ENCODE data around the gene SLC43A1.
A peak's percentile ranks its signal among the peaks of the same experiment; 100 is the strongest.

The SLC43A1 gene

DNA sequence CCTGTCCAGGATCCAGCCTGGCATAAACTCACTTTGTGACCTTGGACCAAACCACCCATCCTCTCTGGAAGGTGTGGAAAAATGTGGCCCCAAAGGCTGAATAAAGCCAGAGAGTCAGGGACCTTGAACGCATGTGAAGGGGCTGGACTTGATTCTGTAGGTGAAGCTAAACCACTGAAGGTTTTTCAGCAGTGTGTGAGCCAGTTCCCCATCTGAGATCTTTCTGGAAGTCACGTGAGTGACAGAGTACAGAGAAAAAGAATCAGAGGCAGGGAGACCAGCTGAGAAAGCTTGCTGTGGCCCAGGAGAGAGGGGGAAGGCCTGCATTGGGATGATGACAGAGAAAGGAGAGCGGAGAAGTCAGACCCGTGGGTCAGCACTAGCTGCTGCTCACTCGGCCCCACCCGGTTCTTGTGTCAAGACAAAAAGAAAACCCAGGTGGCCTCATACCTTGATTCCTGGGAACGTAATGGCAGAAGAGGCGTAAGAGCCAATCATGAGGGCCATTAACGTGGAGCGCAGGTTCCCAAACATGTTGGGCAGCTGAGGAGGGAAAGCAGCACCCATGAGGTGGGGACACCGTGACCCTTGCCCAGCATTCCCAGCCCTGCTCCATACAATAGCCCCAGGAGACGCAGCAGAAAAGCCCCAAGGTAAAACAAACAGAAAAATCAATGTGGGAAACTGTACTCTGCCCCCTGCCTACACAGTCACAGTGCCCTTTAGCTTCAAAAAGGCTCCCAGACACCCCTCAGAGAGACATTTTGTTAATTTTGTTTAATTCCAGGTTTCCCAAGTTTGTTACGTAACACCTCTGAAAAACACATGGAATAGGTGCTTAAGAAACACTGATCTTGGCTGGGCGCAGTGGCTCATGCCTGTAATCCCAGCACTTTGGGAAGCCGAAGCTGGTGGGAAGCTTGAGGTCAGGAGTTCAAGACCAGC, 17.9 kb downstream of the SLC43A1 start:
- DNase-seq (ENCODE audit: low spot score), result no peak

DNA sequence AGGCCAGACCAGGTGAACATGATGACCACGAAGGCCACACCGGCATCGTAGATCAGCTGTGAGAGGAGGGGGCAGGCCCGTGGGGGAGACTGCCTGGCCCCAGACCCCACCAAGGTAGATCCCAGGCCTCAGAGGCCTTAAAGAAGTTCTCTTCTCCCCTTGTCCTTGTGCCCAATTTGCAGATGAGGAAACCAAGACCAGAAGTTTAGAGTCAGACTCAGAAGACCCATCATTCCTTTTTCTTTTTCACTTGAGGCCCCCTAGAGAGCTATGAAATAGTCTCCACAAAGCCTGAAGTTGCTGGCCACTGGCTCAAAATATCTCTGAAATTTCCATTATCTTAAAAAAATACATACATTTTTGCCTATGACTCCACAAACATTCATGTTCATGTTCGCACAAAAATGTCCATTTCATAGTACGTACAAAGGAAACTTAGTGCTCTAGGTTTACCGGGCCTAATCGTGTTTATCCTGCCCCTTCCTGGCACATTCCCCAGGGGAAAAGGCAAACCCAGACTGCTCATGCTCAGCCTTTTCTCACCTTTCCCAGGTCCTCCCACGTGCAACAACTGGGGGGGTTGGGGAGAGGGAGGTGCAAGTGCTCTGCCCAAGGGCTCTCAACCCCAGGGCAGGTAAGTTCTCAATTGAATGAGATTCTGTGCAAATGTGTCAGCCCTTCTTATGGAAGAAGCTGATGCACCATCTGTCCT, 19.2 kb downstream of the SLC43A1 start:
- DNase-seq (ENCODE audit: low spot score), result no peak

DNA sequence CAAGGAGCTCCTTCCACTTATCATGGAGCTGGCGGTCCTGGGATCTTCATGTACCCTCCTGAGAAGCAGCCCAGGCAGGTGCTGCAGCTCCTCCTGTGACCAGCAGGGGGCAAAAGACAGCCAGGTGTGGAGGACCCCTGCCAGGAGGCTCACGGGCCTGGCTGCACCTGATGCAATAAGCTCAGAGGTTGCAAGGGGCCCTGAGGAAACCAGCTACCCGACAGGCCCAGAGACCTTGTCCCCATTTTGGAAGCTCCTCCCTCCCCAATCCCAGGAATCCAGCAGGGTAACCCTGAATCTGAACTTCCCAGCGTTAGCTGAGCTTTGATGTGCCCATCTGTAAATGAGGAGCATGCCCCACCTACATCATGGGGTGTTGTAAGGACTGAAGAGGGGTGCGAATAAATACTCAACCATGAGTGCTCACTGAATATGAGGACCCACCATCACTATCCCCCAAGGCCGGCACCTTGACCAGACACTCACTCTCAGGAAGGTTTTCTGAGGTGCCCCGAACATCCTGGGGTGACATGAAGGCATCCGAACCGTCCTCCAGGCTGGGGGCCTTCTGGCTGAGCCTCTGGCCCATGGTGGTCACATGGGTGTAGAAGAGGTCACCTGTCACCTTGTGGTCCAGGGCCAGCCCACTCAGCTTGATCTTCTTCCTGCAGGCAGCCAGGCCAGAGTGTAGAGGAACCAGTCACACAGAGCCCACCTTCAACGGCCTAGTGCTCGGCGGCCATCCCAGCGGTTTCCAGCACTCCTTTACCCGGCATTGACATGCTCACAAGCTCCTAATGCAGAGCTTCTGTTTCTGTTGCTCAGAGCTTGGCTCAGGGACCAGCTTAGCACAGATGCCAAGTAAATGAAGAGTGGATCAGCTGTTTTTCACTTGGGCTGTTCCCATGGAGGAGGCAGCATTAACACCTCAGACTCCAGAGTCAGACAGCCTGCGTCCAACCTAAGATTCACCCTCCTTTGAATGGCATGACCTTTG, 21.7 kb downstream of the SLC43A1 start:
- peak; percentile 68 for DNase-seq (ENCODE audit: low spot score)

DNA sequence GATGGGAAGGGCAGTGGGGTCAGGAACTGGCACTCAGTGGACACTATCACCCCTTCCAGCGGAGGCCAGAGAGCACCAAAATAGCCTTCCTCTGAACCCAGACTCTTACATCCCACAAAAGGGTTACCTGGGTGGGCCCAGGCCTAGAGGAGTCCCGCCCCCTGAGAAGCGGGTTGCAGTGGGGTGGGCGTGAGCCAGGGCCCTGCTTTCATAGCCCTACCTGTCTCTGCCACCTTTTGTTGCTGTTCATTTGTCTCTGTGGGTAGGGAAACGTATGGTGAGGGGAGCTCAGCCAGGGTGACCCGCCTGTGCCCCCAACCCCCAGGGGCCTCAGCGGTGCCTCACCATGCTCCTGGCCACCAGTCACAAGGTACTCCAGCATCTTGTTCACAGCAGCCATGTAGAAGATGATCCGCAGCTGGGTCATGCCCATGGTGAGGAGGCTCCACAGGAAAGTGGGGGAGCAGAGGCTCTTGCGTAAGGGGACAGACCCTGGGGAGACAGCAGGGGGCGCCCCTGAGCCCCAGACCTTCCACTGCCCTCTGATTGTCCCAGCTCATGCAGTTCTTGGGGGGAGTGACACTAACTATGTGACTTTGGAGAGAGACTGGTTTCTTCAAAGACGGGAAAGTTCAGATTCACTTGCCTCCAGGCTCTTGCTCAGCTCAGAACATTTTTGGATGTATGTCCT, 24.0 kb downstream of the SLC43A1 start:
- no peak for DNase-seq (ENCODE audit: low spot score)

DNA sequence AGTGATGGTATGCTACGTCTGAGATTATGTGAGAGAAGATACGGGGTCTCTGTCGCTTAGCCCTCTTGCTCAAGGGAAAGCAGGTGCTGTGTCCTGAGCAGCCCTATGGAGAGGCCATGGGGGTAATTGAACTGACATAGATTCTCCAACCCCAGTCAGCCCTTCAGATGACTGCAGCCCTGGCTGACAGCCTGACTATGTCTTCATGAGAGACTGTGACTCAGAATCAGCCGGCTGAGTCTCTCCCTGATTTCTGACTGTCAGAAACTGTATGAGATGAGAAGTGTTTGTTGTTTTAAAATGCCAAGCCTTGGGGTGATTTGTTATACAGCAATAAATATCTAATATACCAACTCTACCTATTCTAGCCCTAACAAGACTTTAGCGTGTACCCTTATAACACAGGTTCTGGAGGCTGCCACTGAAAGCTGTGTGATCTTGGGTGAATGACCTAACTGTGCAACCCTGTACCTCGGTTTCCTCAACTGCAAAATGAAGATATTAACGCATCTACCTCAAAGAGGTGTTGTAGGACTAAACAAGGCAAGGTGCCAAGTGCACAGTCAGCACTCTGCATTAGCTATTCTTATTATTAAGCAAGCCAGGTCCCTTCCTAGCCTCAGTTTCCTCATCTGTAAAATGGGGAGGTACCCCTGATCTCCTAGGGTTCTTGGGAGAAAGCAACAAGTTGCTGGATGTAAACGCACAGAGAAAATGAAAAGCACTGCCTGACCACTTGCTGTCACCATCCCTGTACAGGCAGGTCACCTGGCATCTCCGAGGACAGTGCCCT, 24.9 kb downstream of the SLC43A1 start:
- DNase-seq (ENCODE audit: low spot score), result no peak

DNA sequence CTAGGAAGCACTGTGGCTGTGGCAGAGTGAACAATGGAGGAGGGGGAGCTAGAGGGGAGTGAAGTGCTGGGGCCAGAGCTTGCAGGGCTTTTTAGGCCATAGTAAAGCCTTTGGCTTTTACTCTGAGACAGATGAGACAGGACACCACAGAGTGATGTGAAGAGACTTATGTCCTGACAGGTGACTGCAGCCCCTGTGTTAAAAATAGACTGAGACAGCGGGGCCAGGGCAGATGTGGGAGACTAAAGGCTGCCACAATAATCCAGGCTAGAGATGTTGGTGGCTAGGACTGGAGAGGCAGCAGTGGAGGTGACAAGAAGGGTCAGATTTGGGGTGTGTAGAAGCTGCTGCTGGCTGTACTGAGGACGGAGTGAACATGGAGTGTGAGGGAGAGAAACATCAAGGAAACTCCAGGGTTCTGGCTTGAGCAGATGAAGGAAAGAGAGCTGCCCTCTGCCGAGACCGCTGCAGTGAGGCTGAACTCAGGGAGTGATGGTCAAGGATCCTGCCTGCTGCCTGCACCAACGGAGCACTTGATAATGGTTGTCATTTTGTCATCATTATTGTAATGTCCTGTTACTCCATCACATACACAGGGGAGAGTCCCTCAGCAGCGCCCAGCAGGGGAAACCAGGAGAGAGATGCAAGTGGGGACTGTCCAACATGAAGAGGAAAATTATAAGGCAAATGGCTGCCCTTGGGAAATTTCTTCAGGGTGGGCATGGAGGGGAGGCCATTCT, 27.4 kb downstream of the SLC43A1 start:
- no peak for DNase-seq (ENCODE audit: low spot score)

DNA sequence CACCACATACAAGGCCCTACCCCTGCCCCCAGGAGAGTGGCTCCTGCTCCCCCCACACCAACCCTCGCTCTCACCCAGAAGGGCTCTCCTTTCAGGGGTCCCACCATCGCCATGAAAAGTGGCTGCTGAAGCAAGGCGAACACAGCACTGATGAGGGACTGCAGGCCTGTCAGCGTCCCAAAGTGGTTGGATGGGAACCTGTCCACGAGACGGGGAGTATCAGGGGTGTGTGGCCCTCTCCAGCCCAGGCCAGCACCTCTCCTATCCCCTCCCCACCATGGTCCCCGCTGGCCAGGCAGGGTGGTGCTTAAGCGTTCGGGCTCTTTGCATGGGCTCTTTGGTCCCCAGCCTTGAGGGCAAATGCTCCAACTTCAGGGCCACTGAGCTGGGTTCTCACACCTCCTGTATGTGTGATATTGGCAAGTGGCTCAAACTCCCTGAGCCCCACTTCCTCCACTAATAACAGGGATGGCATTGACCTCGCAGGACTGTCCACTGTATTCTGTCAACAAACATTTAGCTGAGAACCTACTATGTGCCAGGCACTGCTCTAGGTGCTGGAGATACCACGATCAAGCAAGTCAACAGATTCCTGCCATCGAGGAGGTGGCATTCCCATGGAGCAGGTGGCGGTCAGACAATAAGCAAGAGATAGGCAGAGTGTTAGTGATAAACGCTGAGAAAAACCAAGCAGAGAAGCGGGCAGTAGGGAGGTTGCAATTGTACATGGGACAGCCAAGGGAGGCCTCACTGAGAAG, 28.3 kb downstream of the SLC43A1 start:
- DNase-seq (ENCODE audit: low spot score), result no peak

DNA sequence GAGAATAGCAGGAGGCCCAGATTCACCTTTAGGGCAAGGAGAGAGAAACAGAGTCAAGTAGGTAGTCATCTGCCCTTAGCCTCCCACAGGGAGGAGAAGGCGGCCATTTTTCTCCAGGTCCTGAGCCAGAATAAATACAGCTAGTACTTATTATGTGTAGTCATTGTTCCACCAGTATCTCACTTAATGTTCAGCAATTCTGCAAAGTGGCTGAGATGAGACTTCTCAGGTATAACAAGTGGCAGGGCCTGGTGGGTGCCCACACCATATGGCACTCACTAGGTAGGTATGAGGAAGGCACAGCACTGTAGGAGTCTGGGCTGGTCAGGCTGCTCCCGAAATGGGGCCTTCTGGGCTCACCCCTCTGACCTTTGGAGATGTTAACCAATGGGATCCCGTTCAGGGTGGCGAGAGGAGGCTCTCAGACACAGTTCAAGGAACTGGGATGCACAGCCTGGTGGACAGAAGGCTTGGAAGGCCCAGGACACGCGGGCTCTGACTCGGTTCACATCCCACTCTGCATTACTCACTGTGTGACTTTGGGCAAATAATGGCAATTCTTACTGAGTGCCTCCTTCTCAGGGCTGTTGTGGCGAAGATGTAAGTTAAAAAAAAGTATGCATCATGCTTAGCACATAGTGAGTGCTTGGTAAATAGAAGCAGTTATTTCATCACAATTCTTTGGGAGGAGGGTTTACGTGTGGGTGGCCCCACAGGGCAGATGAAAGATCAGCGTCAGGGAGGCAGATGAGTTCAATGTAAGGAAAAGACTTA, 30.1 kb downstream of the SLC43A1 start:
- DNase-seq (ENCODE audit: low spot score), result no peak

DNA sequence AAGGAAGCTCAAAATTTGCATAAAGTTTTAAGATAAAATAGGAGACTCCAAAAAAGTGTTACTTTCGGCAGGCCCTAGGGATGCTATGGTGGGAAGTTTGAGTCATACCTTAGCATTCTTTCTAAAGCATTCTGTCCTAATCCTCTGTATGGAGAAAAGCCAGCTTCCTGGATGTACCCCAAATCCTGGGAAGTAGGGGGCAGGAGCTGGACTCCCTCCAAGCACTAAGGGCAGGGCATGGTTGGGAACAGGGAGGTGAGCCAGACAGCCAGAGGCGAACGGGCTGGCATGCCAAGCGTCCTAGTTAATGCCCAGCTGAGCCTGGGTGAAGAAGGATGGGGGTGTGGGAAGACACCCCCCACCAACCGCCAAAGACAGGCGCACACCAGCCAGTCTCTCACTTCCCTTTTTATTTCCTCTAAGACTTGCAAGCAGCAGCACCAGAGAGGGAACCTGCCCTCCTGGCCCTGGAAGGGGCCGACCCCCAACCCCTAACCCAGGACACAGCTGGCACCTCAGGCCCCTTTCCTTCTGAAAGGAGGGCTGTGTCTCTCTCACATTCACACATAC, 31.3 kb downstream of the SLC43A1 start:
- DNase-seq (ENCODE audit: low spot score), result no peak

DNA sequence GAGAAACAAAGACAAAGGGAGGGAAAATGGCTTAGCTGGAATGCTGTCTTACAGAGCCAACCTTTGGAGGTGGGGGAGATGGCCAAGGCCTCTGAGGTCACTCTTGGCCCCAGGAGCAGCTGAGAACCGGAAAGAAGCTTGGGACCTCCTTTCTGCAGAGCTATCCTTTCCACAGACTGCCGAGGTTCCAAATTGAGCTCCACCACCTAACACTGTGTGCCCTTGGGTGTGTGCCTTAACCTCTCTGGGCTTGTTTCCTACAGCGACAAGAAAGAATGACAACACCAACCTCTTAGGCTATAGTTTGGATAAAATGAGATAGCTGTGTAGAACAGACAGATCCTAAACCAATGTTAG, 32.0 kb downstream of the SLC43A1 start:
- no peak for DNase-seq (ENCODE audit: low spot score)

DNA sequence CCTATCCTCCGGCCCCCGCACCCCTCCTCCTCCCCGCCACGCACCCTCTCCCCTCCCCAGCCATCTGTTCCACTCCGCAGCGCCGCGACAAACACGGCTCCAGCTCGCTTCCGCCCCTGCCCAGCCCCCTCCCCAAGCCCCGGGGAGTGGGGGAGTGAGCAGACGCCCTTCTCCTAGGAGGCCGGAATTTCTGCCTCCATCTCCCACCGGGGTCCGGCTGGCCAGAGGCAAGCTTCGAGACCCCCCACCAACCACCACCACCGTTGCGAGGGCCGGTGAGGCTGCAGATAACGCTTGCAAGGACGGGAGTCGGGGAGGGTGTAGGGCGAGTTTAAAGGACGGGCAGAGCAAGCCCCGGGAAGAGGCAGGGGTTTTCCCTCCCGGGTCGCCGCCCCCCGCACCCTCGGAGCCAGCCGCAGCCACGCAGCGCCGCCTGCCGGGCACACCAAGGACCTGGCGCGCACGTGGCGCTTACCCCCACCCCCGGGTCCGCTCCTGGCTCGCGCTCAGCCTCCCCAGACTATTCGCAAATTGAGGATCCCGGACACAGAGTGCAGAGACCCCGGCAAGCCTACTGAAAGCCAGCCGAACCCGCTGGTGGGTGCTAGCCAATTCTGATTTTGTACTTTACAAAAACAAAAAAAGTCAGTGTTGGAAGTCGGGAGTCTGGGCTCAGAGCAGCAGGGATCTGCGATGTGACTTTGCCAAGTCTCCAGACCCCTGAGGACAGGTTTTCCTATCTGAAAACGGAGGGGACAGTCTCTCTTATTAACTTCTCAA, 32.5 kb downstream of the SLC43A1 start:
- no peak for DNase-seq (ENCODE audit: low spot score)

DNA sequence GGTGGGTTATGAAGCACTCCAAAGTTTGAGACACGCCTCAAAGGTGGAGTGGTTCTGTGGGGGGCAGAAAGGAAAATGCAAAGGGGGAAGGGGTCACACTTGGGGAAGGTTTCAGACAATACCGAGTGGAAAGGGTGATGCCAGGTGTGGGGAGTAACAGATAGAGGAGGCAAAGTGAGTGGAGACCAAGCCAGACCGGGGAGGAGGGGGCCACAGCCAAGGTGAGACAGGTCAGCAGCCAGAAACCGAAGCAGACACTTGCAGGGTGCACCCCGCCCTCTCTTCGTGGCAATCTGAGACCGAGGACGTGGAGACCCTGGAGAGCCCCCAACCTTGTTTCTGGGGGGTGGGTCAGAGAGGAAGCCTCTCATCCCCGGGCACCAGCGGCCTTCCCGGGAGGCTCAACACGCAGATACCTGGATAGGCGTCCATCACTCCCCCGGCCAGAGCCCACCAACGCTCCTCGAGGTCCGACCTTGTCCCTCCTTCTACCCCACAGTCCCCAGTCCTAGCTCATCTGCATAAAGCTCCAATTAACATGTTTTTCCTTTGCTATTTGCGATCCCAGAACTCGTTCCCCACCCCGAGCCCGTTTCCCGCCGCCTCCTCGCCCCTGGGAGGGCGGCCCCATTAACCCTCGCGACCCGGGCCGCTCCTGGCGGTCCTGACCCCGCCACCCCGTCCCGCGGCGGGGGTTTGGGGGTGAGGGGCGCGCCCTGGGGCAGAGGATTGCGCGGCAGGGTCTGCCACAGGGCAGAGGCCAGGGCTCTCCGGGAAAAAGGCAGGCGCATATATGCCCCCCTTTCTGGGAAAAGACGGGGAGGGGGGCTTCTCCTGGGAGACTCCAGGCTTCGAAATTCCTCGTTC, 33.4 kb downstream of the SLC43A1 start:
- no peak for DNase-seq (ENCODE audit: low spot score)

DNA sequence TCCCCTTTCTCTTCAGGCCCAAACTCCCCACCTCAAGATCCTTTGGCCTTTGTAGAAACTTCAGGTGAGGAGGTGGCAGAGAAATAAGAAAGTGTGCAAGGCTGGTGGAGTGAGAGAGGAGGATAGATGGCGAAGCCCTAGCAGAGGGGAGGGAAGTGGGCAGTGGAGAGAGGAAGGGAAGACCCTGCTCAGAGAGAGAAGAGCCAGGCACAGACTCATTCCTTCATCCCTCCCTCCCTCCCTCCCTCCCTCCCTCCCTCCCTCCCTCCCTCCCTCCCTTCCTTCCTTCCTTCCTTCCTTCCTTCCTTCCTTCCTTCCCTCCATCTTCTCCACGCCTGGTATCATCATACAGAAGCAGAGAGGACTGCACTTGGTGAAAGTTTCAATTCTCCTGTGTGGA, 34.2 kb downstream of the SLC43A1 start:
- no peak for DNase-seq (ENCODE audit: low spot score)

DNA sequence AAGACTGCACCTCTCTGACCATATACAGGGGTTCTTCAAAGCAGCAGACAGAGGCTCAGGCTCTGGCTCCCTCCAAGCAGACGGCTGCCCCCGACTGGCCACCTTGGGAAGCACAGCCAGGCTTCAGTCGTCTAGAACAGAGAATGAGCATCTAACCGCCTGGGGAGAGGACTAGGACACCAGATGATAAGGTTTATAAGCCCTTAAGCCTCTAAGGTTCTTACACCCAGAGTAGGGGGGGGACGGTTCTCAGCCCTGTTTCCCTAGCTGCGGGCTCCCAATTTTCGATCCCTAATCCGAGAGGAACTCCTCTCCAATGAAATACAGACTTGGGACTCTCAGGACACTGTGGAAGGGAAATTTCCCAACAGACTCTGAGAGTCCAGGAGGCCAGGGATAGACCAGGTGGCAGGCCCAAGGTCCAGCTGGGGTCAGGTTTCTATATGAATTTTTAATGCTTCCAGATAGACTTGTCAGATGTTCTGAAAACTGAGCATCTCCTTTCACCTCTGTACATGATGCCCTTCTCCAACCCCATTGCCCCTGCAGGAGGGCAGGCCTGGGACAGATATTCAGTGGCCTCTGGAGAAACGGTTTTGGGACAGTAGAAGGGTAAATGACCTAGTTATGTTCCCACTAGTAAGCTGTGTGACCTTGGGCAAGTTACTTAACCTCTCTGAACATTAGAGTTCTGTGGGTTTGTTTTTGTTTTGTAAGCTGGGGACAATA, 34.9 kb downstream of the SLC43A1 start:
- DNase-seq (ENCODE audit: low spot score), result no peak

DNA sequence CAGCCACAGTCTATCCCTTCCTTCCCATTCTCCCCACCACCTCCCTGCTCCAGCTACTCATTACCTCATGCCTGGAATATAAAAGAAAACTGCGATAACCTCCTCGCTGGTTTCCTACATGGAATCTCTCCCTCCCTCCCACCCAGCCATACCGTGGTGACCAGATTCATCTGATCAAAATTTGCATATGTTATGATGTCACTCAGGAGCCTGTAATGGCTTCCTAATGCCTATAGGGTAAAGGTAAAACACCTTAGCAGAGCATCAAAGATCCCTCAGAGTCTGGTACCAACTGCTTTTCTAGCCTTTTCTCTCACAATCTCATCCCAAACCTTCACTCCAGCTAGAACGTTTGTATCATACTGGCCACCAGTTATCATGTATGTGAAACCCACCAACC, 35.6 kb downstream of the SLC43A1 start:
- DNase-seq (ENCODE audit: low spot score), result no peak
